Stimulated activated effector memory CD8-positive, alpha-beta T cell treated with anti-CD3 and anti-CD28 coated beads, Interleukin-12 subunit alpha, Interleukin-12 subunit beta, amount 100 ng/mL, for 72 hours (primary cell): Measurements from ENCODE around the gene NCEH1.
"Not testable (repeated sequence)": the region's sequence is repeated elsewhere in the genome, so short reads cannot be mapped to it uniquely, and the experiment has no call there.

Experiments used
- ATAC-seq: fragments of 150-1000 bp; cut with Tn5 transposase; 2 replicates; pipeline ENCODE4 v1.10.0; 2021
- DNase-seq, 2 donors: peaks; one replicate each; pipeline ENCODE4 v3.0.0; 2021 to 2022; ENCODE audit warnings: low spot score in 2 of 2
- H3K27ac Mint-ChIP-seq: one replicate; pipeline ENCODE4 v1.8.0; 2022; ENCODE audit warnings: mild to moderate bottlenecking, mixed read lengths
- H3K36me3 Mint-ChIP-seq: one replicate; pipeline ENCODE4 v1.8.0; 2022; ENCODE audit warnings: mild to moderate bottlenecking, mixed read lengths
- H3K4me1 Mint-ChIP-seq: one replicate; pipeline ENCODE4 v1.8.0; 2022; ENCODE audit warnings: mixed read lengths
- H3K4me3 Mint-ChIP-seq: one replicate; pipeline ENCODE4 v1.8.0; 2022; ENCODE audit warnings: mild to moderate bottlenecking, mixed read lengths
- H3K9me3 Mint-ChIP-seq: one replicate; pipeline ENCODE4 v1.8.0; 2022; ENCODE audit warnings: mixed read lengths

NCEH1 gene

GRCh38 chr3:172716476-172716875 is 5.6 kb upstream of the NCEH1 start:
- DNase-seq: no peak
- Mint-ChIP-seq H3K4me3 (no peak overlapping the region), H3K9me3 (no peaks in the 10 kb centered on the region), H3K4me1 (no peaks in the 10 kb centered on the region), H3K36me3 (no peaks in the 10 kb centered on the region), H3K27ac (no peak overlapping the region)
- no peak for ATAC-seq

GRCh38 chr3:172713316-172713715 is 2.4 kb upstream of the NCEH1 start:
- H3K9me3 Mint-ChIP-seq: no peaks in the 10 kb centered on the region
- peak overlapping the region; percentile 23 for H3K27ac Mint-ChIP-seq
- no peak for DNase-seq
- H3K36me3 Mint-ChIP-seq: peaks cover 11% of the 10 kb centered on the region
- no peak for ATAC-seq
- H3K4me1 Mint-ChIP-seq: peaks cover 25% of the 10 kb centered on the region
- H3K4me3 Mint-ChIP-seq: no peak overlapping the region

GRCh38 chr3:172711454-172711795 is 558 bp upstream of the NCEH1 start:
- ATAC-seq (no peak), DNase-seq (no peak)
- Mint-ChIP-seq H3K4me3 (peak overlapping the region; percentile 97), H3K4me1 (peaks cover 25% of the 10 kb centered on the region), H3K27ac (peak overlapping the region; percentile 91), H3K9me3 (no peaks in the 10 kb centered on the region), H3K36me3 (peaks cover 11% of the 10 kb centered on the region)

- peak overlapping the region; percentile 91 for H3K27ac Mint-ChIP-seq
- peaks cover 11% of the 10 kb centered on the region for H3K36me3 Mint-ChIP-seq
- H3K9me3 Mint-ChIP-seq: no peaks in the 10 kb centered on the region
- H3K4me3 Mint-ChIP-seq: peak overlapping the region; percentile 97
- peak; percentile 20 for ATAC-seq
- peaks cover 25% of the 10 kb centered on the region for H3K4me1 Mint-ChIP-seq
- no peak for DNase-seq
Measured at GRCh38 chr3:172709774-172710663, 848 bp downstream of the NCEH1 start.

GRCh38 chr3:172708921-172709773 is 1.7 kb downstream of the NCEH1 start:
- H3K4me3 Mint-ChIP-seq: peak overlapping the region; percentile 97
- peaks cover 11% of the 10 kb centered on the region for H3K36me3 Mint-ChIP-seq
- H3K9me3 Mint-ChIP-seq: no peaks in the 10 kb centered on the region
- H3K4me1 Mint-ChIP-seq: peaks cover 25% of the 10 kb centered on the region
- DNase-seq (no peak), ATAC-seq (no peak)
- H3K27ac Mint-ChIP-seq: no peak overlapping the region

- DNase-seq (no peak), ATAC-seq (no peak)
- no peak overlapping the region for H3K4me3 Mint-ChIP-seq
- no peaks in the 10 kb centered on the region for H3K9me3 Mint-ChIP-seq
- peaks cover 11% of the 10 kb centered on the region for H3K36me3 Mint-ChIP-seq
- H3K4me1 Mint-ChIP-seq: peaks cover 25% of the 10 kb centered on the region
- H3K27ac Mint-ChIP-seq: no peak overlapping the region
Measured at GRCh38 chr3:172707967-172708366, 2.9 kb downstream of the NCEH1 start.

GRCh38 chr3:172707030-172707429 is 3.8 kb downstream of the NCEH1 start:
- Mint-ChIP-seq H3K4me1 (peaks cover 26% of the 10 kb centered on the region), H3K4me3 (no peak overlapping the region), H3K9me3 (no peaks in the 10 kb centered on the region), H3K36me3 (peaks cover 11% of the 10 kb centered on the region), H3K27ac (no peak overlapping the region)
- no peak for DNase-seq
- ATAC-seq: no peak

GRCh38 chr3:172705170-172705569 is 5.7 kb downstream of the NCEH1 start:
- H3K4me3 Mint-ChIP-seq: no peak overlapping the region
- ATAC-seq (no peak), DNase-seq (no peak)
- no peaks in the 10 kb centered on the region for H3K9me3 Mint-ChIP-seq
- no peak overlapping the region for H3K27ac Mint-ChIP-seq
- H3K4me1 Mint-ChIP-seq: peaks cover 21% of the 10 kb centered on the region
- peaks cover 2% of the 10 kb centered on the region for H3K36me3 Mint-ChIP-seq

GRCh38 chr3:172704001-172704400 is 6.9 kb downstream of the NCEH1 start:
- Mint-ChIP-seq H3K27ac (no peak overlapping the region), H3K4me1 (peaks cover 11% of the 10 kb centered on the region), H3K4me3 (no peak overlapping the region), H3K9me3 (no peaks in the 10 kb centered on the region), H3K36me3 (no peaks in the 10 kb centered on the region)
- no peak for ATAC-seq
- no peak for DNase-seq

GRCh38 chr3:172702731-172703130 is 8.1 kb downstream of the NCEH1 start:
- not testable (repeated sequence) for H3K27ac Mint-ChIP-seq

GRCh38 chr3:172702256-172702655 is 8.6 kb downstream of the NCEH1 start:
- Mint-ChIP-seq H3K4me3 (no peak overlapping the region), H3K9me3 (no peaks in the 10 kb centered on the region), H3K27ac (no peak overlapping the region), H3K4me1 (peaks cover 6% of the 10 kb centered on the region), H3K36me3 (no peaks in the 10 kb centered on the region)
- DNase-seq (no peak), ATAC-seq (no peak)

More at GRCh38 chr3:172702731-172703130, 8.1 kb downstream of the NCEH1 start:
- DNase-seq, H3K9me3 Mint-ChIP-seq, H3K4me1 Mint-ChIP-seq, H3K4me3 Mint-ChIP-seq, ATAC-seq, H3K36me3 Mint-ChIP-seq: not testable (repeated sequence)

GRCh38 chr3:172701751-172702150 is 9.1 kb downstream of the NCEH1 start:
- Mint-ChIP-seq H3K36me3 (no peaks in the 10 kb centered on the region), H3K27ac (no peak overlapping the region), H3K4me3 (no peak overlapping the region), H3K9me3 (no peaks in the 10 kb centered on the region), H3K4me1 (peaks cover 6% of the 10 kb centered on the region)
- DNase-seq (no peak), ATAC-seq (no peak)

GRCh38 chr3:172700936-172701455 is 9.9 kb downstream of the NCEH1 start:
- no peaks in the 10 kb centered on the region for H3K9me3 Mint-ChIP-seq
- ATAC-seq: no peak
- no peaks in the 10 kb centered on the region for H3K36me3 Mint-ChIP-seq
- no peak for DNase-seq
- H3K27ac Mint-ChIP-seq: no peak overlapping the region
- H3K4me1 Mint-ChIP-seq: peaks cover 6% of the 10 kb centered on the region
- H3K4me3 Mint-ChIP-seq: no peak overlapping the region

- no peaks in the 10 kb centered on the region for H3K36me3 Mint-ChIP-seq
- ATAC-seq: no peak
- peaks cover 6% of the 10 kb centered on the region for H3K4me1 Mint-ChIP-seq
- no peak for DNase-seq
- H3K9me3 Mint-ChIP-seq: no peaks in the 10 kb centered on the region
- H3K4me3 Mint-ChIP-seq: no peak overlapping the region
- H3K27ac Mint-ChIP-seq: no peak overlapping the region
Measured at GRCh38 chr3:172700256-172700655, 10.6 kb downstream of the NCEH1 start.

GRCh38 chr3:172699031-172699430 is 11.8 kb downstream of the NCEH1 start:
- H3K4me1 Mint-ChIP-seq: peaks cover 6% of the 10 kb centered on the region
- no peak for ATAC-seq
- DNase-seq: no peak
- no peak overlapping the region for H3K4me3 Mint-ChIP-seq
- H3K36me3 Mint-ChIP-seq: no peaks in the 10 kb centered on the region
- H3K9me3 Mint-ChIP-seq: no peaks in the 10 kb centered on the region
- no peak overlapping the region for H3K27ac Mint-ChIP-seq
